IMR-90 (cell line): Measurements from ENCODE around the gene FIBCD1. TPM values are rescaled to one million over a fixed set of nuclear protein-coding genes. Genes with fewer than 3 reads are reported as not detected.

Experiments used
- ATAC-seq: fragments of 200-7000 bp; cut with Tn5 transposase; 2 replicates; pipeline ENCODE4 v1.9.1; 2020; ENCODE audit warnings: low read depth, mild to moderate bottlenecking, moderate library complexity
- BruUV-seq: library from RNA; stranded (reverse); fragments of 400-500 nt; replicated peaks from 2 replicates; lab custom pipeline; 2021; lab: Mats Ljungman, UMichigan
- CTCF ChIA-PET: fragments of 300-600 bp; formaldehyde crosslinking; extraction: SDS; loops from one replicate; lab custom pipeline; 2021; ENCODE audit warnings: antibody characterized with exemption; lab: Yijun Ruan, JAX
- POLR2A ChIA-PET: fragments of 300-600 bp; sonication (Branson Sonifier 250); formaldehyde crosslinking; loops from one replicate; lab custom pipeline; 2022; ENCODE audit warnings: antibody characterized with exemption; ENCODE audit not compliant: unreplicated experiment; lab: Charles Lee
- DNase-seq: peaks from one replicate; pipeline ENCODE4 v3.0.0; 2013
- H2AFZ ChIP-seq: replicated peaks from 2 replicates; pipeline ENCODE3; 2013; ENCODE audit warnings: low read length, mild to moderate bottlenecking; ENCODE audit not compliant: poor library complexity
- H2AK5ac ChIP-seq: 2 replicates; pipeline ENCODE4 v1.6.1; 2013; ENCODE audit warnings: low read depth, low read length, inconsistent platforms
- H2AK9ac ChIP-seq: replicated peaks from 2 replicates; pipeline ENCODE3; 2013; ENCODE audit warnings: mild to moderate bottlenecking, low read depth, low read length, moderate library complexity; ENCODE audit not compliant: poor library complexity
- H2BK120ac ChIP-seq: 2 replicates; pipeline ENCODE4 v1.6.1; 2013; ENCODE audit warnings: low read depth, low read length, inconsistent platforms
- H2BK15ac ChIP-seq: 3 replicates; pipeline ENCODE4 v1.6.1; 2013; ENCODE audit warnings: low read depth, low read length, inconsistent platforms
- H2BK20ac ChIP-seq: 2 replicates; pipeline ENCODE4 v1.6.1; 2013; ENCODE audit warnings: low read depth, mild to moderate bottlenecking, inconsistent platforms, low read length, moderate library complexity
- H2BK5ac ChIP-seq: 2 replicates; pipeline ENCODE4 v1.6.1; 2013; ENCODE audit warnings: mild to moderate bottlenecking, low read depth, low read length, inconsistent platforms; ENCODE audit not compliant: poor library complexity, severe bottlenecking
- H3K14ac ChIP-seq: replicated peaks from 2 replicates; pipeline ENCODE4 v1.6.1; 2013; ENCODE audit warnings: low read depth, low read length, inconsistent platforms
- H3K18ac ChIP-seq: 2 replicates; pipeline ENCODE4 v1.6.1; 2013; ENCODE audit warnings: low read depth, low read length, control low read depth
- H3K23ac ChIP-seq: 2 replicates; pipeline ENCODE4 v1.6.1; 2013; ENCODE audit warnings: low read depth, low read length, inconsistent platforms
- H3K27ac ChIP-seq: 2 replicates; pipeline ENCODE4 v1.5.1; 2013; ENCODE audit warnings: mild to moderate bottlenecking, control low read depth, low read length; ENCODE audit not compliant: insufficient read depth
- H3K27me3 ChIP-seq: 2 replicates; pipeline ENCODE4 v1.6.1; 2013; ENCODE audit warnings: low read length; ENCODE audit not compliant: control insufficient read depth, insufficient read depth
- H3K36me3 ChIP-seq: 2 replicates; pipeline ENCODE4 v1.6.1; 2013; ENCODE audit warnings: low read length, mixed read lengths; ENCODE audit not compliant: control insufficient read depth, insufficient read depth
- H3K4ac ChIP-seq: 2 replicates; pipeline ENCODE4 v1.6.1; 2013; ENCODE audit warnings: low read depth, low read length, inconsistent platforms
- H3K4me1 ChIP-seq: 2 replicates; pipeline ENCODE4 v1.6.1; 2013; ENCODE audit warnings: low read length, mixed read lengths; ENCODE audit not compliant: control insufficient read depth, insufficient read depth
- H3K4me2 ChIP-seq: 2 replicates; pipeline ENCODE4 v1.6.1; 2013; ENCODE audit warnings: low read depth, mild to moderate bottlenecking, control low read depth, low read length, moderate library complexity
- H3K4me3 ChIP-seq: 2 replicates; pipeline ENCODE4 v1.5.1; 2013; ENCODE audit warnings: low read depth, mild to moderate bottlenecking, control low read depth, low read length, moderate library complexity; ENCODE audit not compliant: insufficient read depth
- H3K56ac ChIP-seq: 2 replicates; pipeline ENCODE4 v1.6.1; 2013; ENCODE audit warnings: low read length, inconsistent platforms; ENCODE audit not compliant: insufficient read depth; ENCODE audit errors: extremely low read depth
- H3K79me1 ChIP-seq, 2 experiments: 2 replicates each; pipeline ENCODE4 v1.6.1; 2013; ENCODE audit warnings: low read length in 2 of 2, inconsistent platforms in 1 of 2, low read depth in 1 of 2
- H3K9ac ChIP-seq: 2 replicates; pipeline ENCODE4 v1.6.1; 2013; ENCODE audit warnings: low read depth, low read length, control low read depth
- H3K9me1 ChIP-seq: 2 replicates; pipeline ENCODE4 v1.6.1; 2013; ENCODE audit warnings: low read length, inconsistent platforms; ENCODE audit not compliant: insufficient read depth
- H3K9me3 ChIP-seq: 2 replicates; pipeline ENCODE4 v1.6.1; 2013; ENCODE audit warnings: low read length; ENCODE audit not compliant: control insufficient read depth, insufficient read depth
- H4K20me1 ChIP-seq: 2 replicates; pipeline ENCODE4 v1.6.1; 2013; ENCODE audit warnings: low read length, inconsistent platforms; ENCODE audit not compliant: insufficient read depth
- H4K5ac ChIP-seq: 2 replicates; pipeline ENCODE4 v1.6.1; 2013; ENCODE audit warnings: mild to moderate bottlenecking, low read depth, low read length, control low read depth
- H4K8ac ChIP-seq, 2 experiments: 2 replicates each; pipeline ENCODE4 v1.6.1; 2013; ENCODE audit warnings: low read depth in 2 of 2, low read length in 2 of 2, control low read depth in 1 of 2, inconsistent platforms in 1 of 2
- H4K91ac ChIP-seq: 2 replicates; pipeline ENCODE4 v1.6.1; 2013; ENCODE audit warnings: low read depth, low read length, inconsistent platforms; ENCODE audit not compliant: insufficient read depth
- CEBPB ChIP-seq: IDR thresholded peaks from 2 replicates; pipeline ENCODE4 v1.6.1; 2012; ENCODE audit warnings: low read depth, low read length, improper control_type of control experiment
- CHD1 ChIP-seq: IDR thresholded peaks from 2 replicates; pipeline ENCODE4 v1.6.1; 2012; ENCODE audit warnings: low read depth, low read length, improper control_type of control experiment
- CTCF ChIP-seq: conservative IDR thresholded peaks from 2 replicates; pipeline ENCODE4 v1.5.1; 2012; ENCODE audit warnings: mild to moderate bottlenecking, low read depth, low read length, improper control_type of control experiment
- RCOR1 ChIP-seq: IDR thresholded peaks from 2 replicates; pipeline ENCODE4 v1.6.1; 2012; ENCODE audit warnings: mild to moderate bottlenecking, low read length, improper control_type of control experiment; ENCODE audit not compliant: insufficient replicate concordance
- WGBS, 2 experiments: methylation state at CpG; one replicate each; pipeline versions ENCODE4 v1.1.5 to v1.1.7; 2013; ENCODE audit warnings: missing lambda C conversion rate in 2 of 2; ENCODE audit not compliant: insufficient read length in 1 of 2; ENCODE audit errors: extremely low coverage in 2 of 2; 5-methylcytosine and 5-hydroxymethylcytosine counted together
- dilution Hi-C: fragments of 300-500 bp; cut with HindIII; formaldehyde crosslinking; loops from one replicate; pipeline ENCODE4 v1.14.3; 2018; ENCODE audit warnings: low sequenced_read_pairs; ENCODE audit not compliant: unreplicated experiment
- in situ Hi-C: fragments of 300-500 bp; cut with MboI; formaldehyde crosslinking; loops from 3 replicates; pipeline ENCODE4 v1.14.3; 2019; ENCODE audit warnings: low sequenced_read_pairs, inconsistent platforms, mixed read lengths
- intact Hi-C: fragments of 100-400 bp; cut with micrococcal nuclease; formaldehyde crosslinking; loops from 2 replicates; pipeline ENCODE4 v1.10.0; 2022
- polyA plus RNA-seq, 3 experiments: library from polyadenylated mRNA; depleted of rRNA; stranded (reverse); fragments of >200 nt; gene quantifications; 2 replicates each; pipeline ENCODE4 v1.2.3, GENCODE V29; 2012; ENCODE audit warnings: low replicate concordance in 1 of 3
- total RNA-seq: library from RNA; depleted of rRNA; stranded (reverse); fragments of >200 nt; gene quantifications from 2 replicates; pipeline ENCODE4 v1.2.3, GENCODE V29; 2012

FIBCD1 gene
- total and polyA plus RNA-seq, 2 of the 4 experiments (the other 2 are of a cell fraction): 1.1 to 10.1 TPM

DNA sequence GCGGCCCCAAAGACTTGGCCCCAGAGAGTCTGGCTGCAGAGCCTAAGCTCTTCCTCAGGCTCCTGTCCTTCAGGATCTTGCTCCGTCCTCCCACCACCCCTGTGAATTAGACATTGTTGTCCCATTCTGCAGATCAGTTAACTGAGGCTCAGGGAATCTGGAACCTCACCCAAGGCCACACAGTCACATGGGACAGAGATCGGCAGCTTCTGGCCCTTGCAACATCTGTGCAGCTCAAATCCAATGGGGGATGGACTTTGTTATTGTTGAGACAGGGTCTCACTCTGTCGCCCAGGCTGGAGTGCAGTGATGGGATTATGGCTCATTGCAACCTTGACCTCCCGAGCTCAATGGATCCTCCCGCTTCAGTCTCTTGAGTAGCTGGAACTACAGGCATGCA is 46.0 kb upstream of the FIBCD1 start:
- H2BK20ac ChIP-seq: no peak overlapping the region
- no peak overlapping the region for H3K56ac ChIP-seq
- H3K4me2 ChIP-seq: no peak overlapping the region
- no peak overlapping the region for H2BK120ac ChIP-seq
- H4K91ac ChIP-seq: no peak overlapping the region
- no peak overlapping the region for H3K4me3 ChIP-seq
- dilution Hi-C loops: no loop called here
- no peaks in the 10 kb centered on the region for H3K9me3 ChIP-seq
- WGBS, 2 experiments: 83% methylated on average over 1 of the region's 6 CpGs; no CpG with 5 or more reads in 1 of the 2 experiments
- no peak overlapping the region for H2BK5ac ChIP-seq
- no peaks in the 10 kb centered on the region for H3K4me1 ChIP-seq
- H3K4ac ChIP-seq: no peak overlapping the region
- H4K8ac ChIP-seq: no peak overlapping the region
- H3K27me3 ChIP-seq: peaks cover 56% of the 10 kb centered on the region
- no peak overlapping the region for H2BK15ac ChIP-seq
- ChIA-PET CTCF (no interaction called here), POLR2A (no interaction called here)
- H3K27ac ChIP-seq: no peak overlapping the region
- no peak overlapping the region for H2AK9ac ChIP-seq
- no peaks in the 10 kb centered on the region for H3K9me1 ChIP-seq
- no peak for TF ChIP-seq CEBPB
- no peak for TF ChIP-seq CHD1
- no peak for TF ChIP-seq CTCF
- no peak for TF ChIP-seq RCOR1
- no peaks in the 10 kb centered on the region for H3K36me3 ChIP-seq
- H3K9ac ChIP-seq: no peak overlapping the region
- no peak overlapping the region for H2AK5ac ChIP-seq
- no peaks in the 10 kb centered on the region for H4K20me1 ChIP-seq
- ATAC-seq (no peak), DNase-seq (no peak)
- no peak overlapping the region for H3K18ac ChIP-seq
- no TSS peak for BruUV-seq
- H3K23ac ChIP-seq: no peak overlapping the region
- no peak overlapping the region for H2AFZ ChIP-seq
- no peak overlapping the region for H4K5ac ChIP-seq
- intact Hi-C loops: no loop called here
- H3K14ac ChIP-seq: no peak overlapping the region
- H3K79me1 ChIP-seq: no peaks in the 10 kb centered on the region
- in situ Hi-C loops: no loop called here
